ENCODE data around the gene TSPAN11.

The TSPAN11 gene

GRCh38 chr12:30982413-30982812, 55.9 kb downstream of the TSPAN11 start:
- DNase-seq = no peak

DNA sequence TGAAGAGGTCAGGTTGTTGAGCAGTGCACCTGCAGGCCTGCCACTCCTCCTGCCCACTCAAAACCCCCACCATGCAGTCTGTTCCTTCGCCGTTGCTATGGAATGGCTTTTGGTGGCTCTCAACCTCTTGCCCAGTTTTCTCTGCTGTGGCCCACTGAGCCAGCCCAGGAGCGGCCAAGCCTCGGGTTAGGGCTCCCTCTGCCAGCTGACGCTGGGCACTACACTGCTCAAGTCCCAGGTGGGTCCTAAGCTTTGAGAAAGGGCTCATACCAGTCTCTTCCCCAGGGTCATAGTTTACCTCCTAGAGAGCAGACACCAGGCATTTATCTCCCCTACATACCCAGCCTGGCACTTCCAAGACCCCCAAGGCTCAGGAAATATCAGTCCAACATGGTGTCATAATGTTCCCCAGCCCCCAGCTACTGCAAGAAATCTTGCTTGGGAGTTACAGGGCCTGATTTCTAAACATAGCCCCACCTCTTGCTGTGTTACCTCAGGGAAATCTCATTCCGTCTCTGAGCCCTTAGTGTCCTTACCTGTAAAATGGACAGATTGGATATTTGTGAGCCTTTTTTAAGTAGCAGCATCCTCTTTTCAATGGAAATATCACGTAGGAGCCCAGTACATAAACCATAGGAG, 59.4 kb downstream of the TSPAN11 start:
- DNase-seq = no peak

DNA sequence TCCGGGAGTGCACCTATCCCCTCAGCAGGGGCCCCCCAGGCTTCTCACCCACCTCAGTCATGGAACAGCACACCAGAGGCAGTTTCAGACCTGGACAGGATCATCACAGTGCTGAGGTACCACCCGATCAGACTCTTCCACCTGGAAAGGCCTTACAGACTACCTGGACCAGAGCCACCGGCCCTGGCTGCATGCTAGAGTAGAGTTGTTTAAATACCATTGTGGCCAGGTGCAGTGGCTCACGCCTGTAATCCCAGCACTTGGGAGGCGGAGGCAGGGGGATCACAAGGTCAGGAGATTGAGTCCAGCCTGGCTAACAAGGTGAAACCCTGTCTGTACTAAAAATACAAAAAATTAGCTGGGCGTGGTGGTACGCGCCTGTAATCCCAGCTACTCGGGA, 61.5 kb downstream of the TSPAN11 start:
- no peak for DNase-seq

- no peak for DNase-seq
These were observed 62.2 kb downstream of the TSPAN11 start for GRCh38 chr12:30988646-30989286.

DNA sequence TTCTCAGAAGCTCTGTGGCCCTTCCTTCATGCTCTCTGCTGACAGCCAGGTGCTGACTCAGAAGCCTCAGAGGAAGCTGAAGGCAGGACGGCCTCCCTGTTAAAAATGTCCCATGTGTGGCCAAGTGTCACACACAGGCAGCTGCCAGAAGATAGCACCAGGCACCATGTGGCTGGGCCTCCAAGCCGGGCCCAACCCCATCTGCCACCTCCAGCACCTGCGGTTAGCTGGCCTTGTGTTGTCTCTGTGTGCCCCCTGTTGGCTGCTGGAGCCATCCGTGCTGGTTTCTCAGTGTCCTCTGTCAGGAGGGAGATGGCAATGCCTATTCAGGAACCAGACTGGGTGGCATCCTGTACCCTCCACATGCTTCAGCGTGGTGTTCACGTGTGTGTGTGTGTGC, 63.2 kb downstream of the TSPAN11 start:
- DNase-seq = no peak

GRCh38 chr12:30990316-30990715, 63.8 kb downstream of the TSPAN11 start:
- DNase-seq = no peak

GRCh38 chr12:30990776-30991175, 64.2 kb downstream of the TSPAN11 start:
- no peak for DNase-seq

- no peak for DNase-seq
These were observed 64.9 kb downstream of the TSPAN11 start for GRCh38 chr12:30991466-30991865.

- DNase-seq = no peak
These were observed 65.8 kb downstream of the TSPAN11 start for GRCh38 chr12:30992381-30992780.

DNA sequence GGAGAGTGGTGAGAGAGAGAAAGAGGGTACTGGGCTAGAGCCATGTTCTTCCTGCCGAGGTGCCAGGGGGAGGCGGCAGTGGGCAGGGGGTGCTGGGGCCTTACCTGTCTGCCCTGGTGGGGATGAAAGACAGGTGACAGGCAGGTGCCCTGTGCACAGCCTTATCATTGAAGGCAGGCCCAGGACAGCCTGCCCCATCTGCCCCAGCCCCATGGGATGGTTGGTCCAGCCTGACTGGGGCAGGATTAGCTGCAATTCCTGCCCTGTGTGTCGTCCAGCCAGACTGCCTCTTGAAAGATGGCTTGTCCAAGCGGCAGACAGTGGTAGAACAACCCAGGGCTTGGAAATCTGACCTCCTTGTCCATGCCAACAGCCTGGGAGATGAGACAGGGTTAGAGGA, 67.2 kb downstream of the TSPAN11 start:
- DNase-seq = no peak

DNA sequence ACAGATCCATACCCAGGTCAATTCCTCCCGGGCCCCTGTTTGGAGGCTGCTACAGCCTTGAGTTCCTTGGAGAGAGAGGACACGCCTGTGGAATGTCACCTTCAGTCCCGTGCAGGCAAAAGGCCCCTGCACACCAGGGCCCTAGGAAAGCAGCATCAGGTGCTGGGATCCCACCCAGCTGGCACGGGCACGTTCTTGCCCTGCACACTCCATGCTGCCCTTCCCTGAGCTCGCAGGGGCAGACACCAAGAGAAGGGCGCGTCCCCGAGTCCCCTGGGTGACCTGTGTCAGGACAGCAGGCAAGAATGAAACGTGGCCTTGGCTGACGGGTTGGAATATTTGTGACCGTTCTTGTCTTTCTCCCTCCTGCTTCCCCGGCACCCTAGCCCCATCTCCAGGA, 67.7 kb downstream of the TSPAN11 start:
- no peak for DNase-seq

DNA sequence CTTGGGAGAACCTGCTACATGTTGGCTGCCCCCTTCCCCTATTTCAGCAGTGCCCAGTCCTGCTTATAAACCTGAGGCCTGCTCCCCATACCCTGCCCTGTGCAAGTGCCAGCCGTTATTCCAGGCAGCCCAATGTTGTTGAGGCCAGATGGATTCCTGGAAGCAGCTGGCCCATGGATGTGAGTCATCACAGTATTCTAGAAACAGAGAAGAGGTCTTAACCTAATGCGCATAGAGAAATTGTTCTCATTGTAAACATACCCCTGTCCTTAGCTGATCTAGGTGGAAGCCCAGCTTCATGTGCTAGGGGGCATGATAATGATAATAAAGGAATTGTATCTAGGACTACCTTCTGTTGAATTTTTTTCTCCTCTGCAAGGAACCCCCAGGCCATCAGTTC, 69.7 kb downstream of the TSPAN11 start:
- no peak for DNase-seq

DNA sequence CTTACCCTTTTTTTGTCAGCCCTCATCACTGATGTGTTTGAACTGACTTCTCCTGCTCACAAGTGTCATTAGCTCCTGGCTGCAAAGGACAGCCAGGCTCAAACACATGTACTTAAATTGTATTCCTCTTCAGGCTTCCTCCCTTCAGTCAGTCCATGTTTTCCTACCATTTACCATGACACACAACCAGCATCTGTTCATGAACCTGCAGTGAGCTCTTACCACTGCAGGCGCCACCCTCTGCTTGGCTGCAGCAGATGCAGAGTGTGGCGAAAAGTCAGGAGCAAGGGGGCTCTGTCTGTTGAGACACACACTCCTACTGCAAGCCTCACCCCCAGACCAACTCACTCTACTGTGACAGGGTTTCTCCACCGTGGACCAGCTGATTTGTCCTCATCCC, 70.2 kb downstream of the TSPAN11 start:
- no peak for DNase-seq

GRCh38 chr12:30997685-30998440, 71.3 kb downstream of the TSPAN11 start:
- no peak for DNase-seq

GRCh38 chr12:30999011-30999410, 72.5 kb downstream of the TSPAN11 start:
- no peak for DNase-seq

GRCh38 chr12:30999723-31000122, 73.2 kb downstream of the TSPAN11 start:
- DNase-seq = no peak

DNA sequence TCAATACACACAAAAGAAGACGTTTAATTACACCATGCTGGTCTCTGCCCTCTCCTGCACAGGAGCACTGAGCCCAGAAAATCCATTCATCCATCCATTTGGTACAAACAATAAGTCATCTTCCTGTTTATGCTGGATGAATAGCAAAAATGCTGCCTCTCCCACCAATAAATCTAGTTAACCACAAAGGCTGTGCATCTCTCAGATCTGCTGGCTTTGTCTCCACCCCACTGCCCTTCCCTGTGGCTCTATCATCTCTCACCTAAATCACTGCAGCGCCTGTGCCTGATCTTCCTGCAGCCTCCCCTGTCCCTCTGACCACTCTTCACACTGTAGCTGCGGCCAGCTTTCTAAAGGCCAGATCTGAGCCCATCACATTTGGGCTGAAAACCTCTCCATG, 74.2 kb downstream of the TSPAN11 start:
- DNase-seq = no peak

- no peak for DNase-seq
These were observed 75.2 kb downstream of the TSPAN11 start for GRCh38 chr12:31001581-31002360.

GRCh38 chr12:31002361-31002725, 75.8 kb downstream of the TSPAN11 start:
- no peak for DNase-seq

DNA sequence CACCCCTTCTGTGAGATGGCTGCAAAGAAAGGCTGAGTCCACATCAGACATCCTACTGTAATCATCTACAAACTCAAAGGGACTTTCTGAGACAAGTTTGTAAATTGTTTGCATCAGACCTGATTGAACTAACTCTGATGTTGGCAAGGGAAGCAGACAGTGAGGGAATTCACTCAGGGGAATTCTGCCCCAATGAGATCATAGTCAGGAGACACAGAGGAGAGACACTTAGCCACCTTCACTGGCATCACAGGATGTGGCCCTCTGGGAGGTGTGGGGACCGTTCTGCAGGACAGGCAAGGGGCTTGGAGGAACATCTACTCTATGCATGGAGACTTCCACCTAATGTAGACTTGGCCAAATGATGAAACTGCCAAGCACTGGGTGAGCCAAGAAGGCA, 76.5 kb downstream of the TSPAN11 start:
- DNase-seq = no peak

DNA sequence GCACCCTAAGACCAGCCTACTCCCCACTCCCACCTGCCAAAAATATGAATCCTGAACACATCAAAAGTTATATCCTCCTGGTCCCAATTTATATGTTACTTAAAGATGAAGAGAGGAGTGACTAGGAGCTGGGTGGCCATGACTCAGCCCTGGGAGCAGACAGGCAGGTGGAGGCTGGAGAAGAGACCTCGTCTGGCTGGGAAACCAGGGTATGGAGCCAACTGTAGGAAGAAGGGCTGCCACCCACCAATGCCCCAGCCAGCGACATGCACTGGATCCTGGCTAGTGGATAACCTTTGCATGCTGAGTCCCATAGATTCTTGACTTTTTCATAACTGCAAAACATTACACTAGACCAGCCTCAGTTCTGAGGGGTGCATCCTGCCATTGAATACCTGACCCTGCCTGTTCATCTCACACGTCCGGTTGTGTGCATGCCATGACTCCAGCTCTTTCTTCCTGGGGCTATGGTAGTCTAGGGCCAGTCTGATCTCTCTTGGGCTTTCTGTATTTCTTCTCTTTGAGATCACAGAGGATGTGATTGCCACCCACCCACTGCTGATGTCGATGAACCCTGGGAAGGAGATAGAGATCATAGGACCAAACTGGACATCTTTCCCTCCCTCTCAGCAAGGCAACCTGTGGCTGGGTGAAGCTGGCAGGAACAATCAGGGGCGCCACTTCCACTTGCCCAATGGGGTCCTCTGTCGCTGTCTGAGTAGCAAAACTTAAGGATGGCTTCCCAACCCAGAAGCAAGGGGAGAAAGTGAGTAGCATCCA, 77.5 kb downstream of the TSPAN11 start:
- no peak for DNase-seq

DNA sequence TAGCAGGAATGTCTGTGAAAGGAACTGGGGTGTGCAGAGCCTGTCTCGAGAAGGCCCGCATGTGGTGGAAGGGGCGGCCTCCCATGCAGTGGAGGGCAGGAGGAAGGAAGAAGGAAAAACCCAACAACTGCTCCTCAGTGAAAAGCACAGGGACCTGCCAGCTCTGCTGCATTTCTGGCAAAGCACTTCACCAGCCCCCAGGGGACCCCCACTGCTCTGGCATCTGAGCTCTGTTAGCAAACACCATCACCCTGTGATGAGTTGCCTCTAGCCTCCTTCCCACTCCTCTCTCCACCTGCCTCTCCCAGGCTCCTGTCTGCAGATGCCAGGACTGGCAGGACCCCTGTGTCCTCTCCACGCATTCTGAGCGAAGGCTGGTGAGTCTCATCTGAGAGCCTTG, 78.1 kb downstream of the TSPAN11 start:
- no peak for DNase-seq

All from activated effector memory CD4-positive, alpha-beta T cell treated with Interleukin-2 at 50 U/mL for 16 hours (primary cell).